Hematopoietic multipotent progenitor cell treated with erythropoietin and hydrocortisone succinate and interleukin-3 and kit ligand, for 15 days (in vitro differentiated cells): ENCODE results near the gene MACF1.
"Not testable (repeated sequence)": the region's sequence is repeated elsewhere in the genome, so short reads cannot be mapped to it uniquely, and the experiment has no call there.

Source experiments
- DNase-seq: peaks from one replicate; pipeline ENCODE4 v3.0.0-alpha.2; 2015; ENCODE audit warnings: low spot score

Gene MACF1

GRCh38 chr1:39181311-39181710 is 23.2 kb upstream of the MACF1 start:
- no peak for DNase-seq

GRCh38 chr1:39182804-39183203 is 21.7 kb upstream of the MACF1 start:
- DNase-seq: no peak

- DNase-seq: peak; percentile 33
Observed at GRCh38 chr1:39183503-39184353, 20.8 kb upstream of the MACF1 start.

GRCh38 chr1:39184354-39184818 is 20.1 kb upstream of the MACF1 start:
- DNase-seq: no peak

GRCh38 chr1:39187275-39188046 is 17.0 kb upstream of the MACF1 start:
- no peak for DNase-seq

- no peak for DNase-seq
Observed at GRCh38 chr1:39189592-39190041, 14.9 kb upstream of the MACF1 start.

GRCh38 chr1:39190096-39190495 is 14.4 kb upstream of the MACF1 start:
- no peak for DNase-seq

GRCh38 chr1:39194398-39195051 is 10.0 kb upstream of the MACF1 start:
- no peak for DNase-seq

- DNase-seq: no peak
Observed at GRCh38 chr1:39195166-39196111, 9.1 kb upstream of the MACF1 start.

GRCh38 chr1:39196244-39197215 is 8.0 kb upstream of the MACF1 start:
- DNase-seq: peak; percentile 55

- no peak for DNase-seq
Observed at GRCh38 chr1:39199593-39199992, 4.9 kb upstream of the MACF1 start.

- DNase-seq: no peak
Observed at GRCh38 chr1:39205102-39205780, 746 bp downstream of the MACF1 start.

- no peak for DNase-seq
Observed at GRCh38 chr1:39205781-39206464, 1.4 kb downstream of the MACF1 start.

- not testable (repeated sequence) for DNase-seq
Observed at GRCh38 chr1:39208360-39208759, 3.9 kb downstream of the MACF1 start.

GRCh38 chr1:39210649-39211048 is 6.2 kb downstream of the MACF1 start:
- no peak for DNase-seq

- DNase-seq: no peak
Observed at GRCh38 chr1:39212499-39212898, 8.0 kb downstream of the MACF1 start.

GRCh38 chr1:39213511-39214002 is 9.1 kb downstream of the MACF1 start:
- no peak for DNase-seq

GRCh38 chr1:39214021-39214713 is 9.7 kb downstream of the MACF1 start:
- no peak for DNase-seq
